ENCODE data around the gene LHB.

- TF ChIP-seq YY1 (IDR thresholded peaks at IDR 0.05; ENCODE audit: low read depth) (no peak), TAF1 (IDR thresholded peaks at IDR 0.05; ENCODE audit: low read depth) (no peak), CREB1 (IDR thresholded peaks at IDR 0.05; ENCODE audit: low read depth) (no peak), TEAD4 (IDR thresholded peaks at IDR 0.05) (no peak), EP300 (IDR thresholded peaks at IDR 0.05; ENCODE audit: borderline replicate concordance) (no peak), NFIC (IDR thresholded peaks at IDR 0.05) (no peak), EGR1 (IDR thresholded peaks at IDR 0.05) (no peak), MAX (IDR thresholded peaks at IDR 0.05) (no peak), CEBPB (IDR thresholded peaks at IDR 0.05) (no peak), RAD21 (IDR thresholded peaks at IDR 0.05; ENCODE audit: low read depth) (no peak), FOXM1 (IDR thresholded peaks at IDR 0.05; ENCODE audit: borderline replicate concordance, low read depth) (no peak), ZBTB7A (IDR thresholded peaks at IDR 0.05; ENCODE audit: low read depth) (no peak)
- TF ChIP-seq, protein P1, sequence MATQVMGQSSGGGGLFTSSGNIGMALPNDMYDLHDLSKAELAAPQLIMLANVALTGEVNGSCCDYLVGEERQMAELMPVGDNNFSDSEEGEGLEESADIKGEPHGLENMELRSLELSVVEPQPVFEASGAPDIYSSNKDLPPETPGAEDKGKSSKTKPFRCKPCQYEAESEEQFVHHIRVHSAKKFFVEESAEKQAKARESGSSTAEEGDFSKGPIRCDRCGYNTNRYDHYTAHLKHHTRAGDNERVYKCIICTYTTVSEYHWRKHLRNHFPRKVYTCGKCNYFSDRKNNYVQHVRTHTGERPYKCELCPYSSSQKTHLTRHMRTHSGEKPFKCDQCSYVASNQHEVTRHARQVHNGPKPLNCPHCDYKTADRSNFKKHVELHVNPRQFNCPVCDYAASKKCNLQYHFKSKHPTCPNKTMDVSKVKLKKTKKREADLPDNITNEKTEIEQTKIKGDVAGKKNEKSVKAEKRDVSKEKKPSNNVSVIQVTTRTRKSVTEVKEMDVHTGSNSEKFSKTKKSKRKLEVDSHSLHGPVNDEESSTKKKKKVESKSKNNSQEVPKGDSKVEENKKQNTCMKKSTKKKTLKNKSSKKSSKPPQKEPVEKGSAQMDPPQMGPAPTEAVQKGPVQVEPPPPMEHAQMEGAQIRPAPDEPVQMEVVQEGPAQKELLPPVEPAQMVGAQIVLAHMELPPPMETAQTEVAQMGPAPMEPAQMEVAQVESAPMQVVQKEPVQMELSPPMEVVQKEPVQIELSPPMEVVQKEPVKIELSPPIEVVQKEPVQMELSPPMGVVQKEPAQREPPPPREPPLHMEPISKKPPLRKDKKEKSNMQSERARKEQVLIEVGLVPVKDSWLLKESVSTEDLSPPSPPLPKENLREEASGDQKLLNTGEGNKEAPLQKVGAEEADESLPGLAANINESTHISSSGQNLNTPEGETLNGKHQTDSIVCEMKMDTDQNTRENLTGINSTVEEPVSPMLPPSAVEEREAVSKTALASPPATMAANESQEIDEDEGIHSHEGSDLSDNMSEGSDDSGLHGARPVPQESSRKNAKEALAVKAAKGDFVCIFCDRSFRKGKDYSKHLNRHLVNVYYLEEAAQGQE (IDR thresholded peaks at IDR 0.05; ENCODE audit: low read depth): no peak
Measured at GRCh38 chr19:48992581-48993174, 24.2 kb downstream of the LHB start.
